ENCODE data around the gene RNF166. TPM values are rescaled to one million over a fixed set of nuclear protein-coding genes. Genes with fewer than 3 reads are reported as not detected.

The RNF166 gene
- polyA plus RNA-seq, 1 experiment, result 6.8 TPM

GRCh38 chr16:88721236-88721635 is 15.0 kb upstream of the RNF166 start:
- no peak overlapping the region for H3K27ac ChIP-seq (ENCODE audit: low read depth, low read length)
- no peak for TF ChIP-seq CTCF (IDR thresholded peaks at IDR 0.05; ENCODE audit: low read depth, low read length)
- no peak for DNase-seq (ENCODE audit: low read depth, low spot score)
- no peaks in the 10 kb centered on the region for H3K27me3 ChIP-seq (ENCODE audit: control insufficient read depth, insufficient read depth, low read length)
- ChIA-PET POLR2A (no interaction called here), CTCF (interaction anchor here (1.2 kb wide), 1 partner anchor 16 kb away, joined by 5 read pairs; no protein-coding TSS in a partner anchor)
- H3K9me3 ChIP-seq (ENCODE audit: control insufficient read depth, insufficient read depth, low read length), result peaks cover 4% of the 10 kb centered on the region; the same call in 1 of the 2 replicates
- no peak overlapping the region for H3K4me3 ChIP-seq (ENCODE audit: low read depth, low read length)

- no peak for TF ChIP-seq CTCF (IDR thresholded peaks at IDR 0.05; ENCODE audit: low read depth, low read length)
- Histone ChIP-seq H3K27me3 (ENCODE audit: control insufficient read depth, insufficient read depth, low read length) (no peaks in the 10 kb centered on the region), H3K27ac (ENCODE audit: low read depth, low read length) (no peak overlapping the region), H3K4me3 (ENCODE audit: low read depth, low read length) (no peak overlapping the region), H3K9me3 (ENCODE audit: control insufficient read depth, insufficient read depth, low read length) (peaks cover 10% of the 10 kb centered on the region; the same call in 1 of the 2 replicates)
- ChIA-PET CTCF (interaction anchor here (1.2 kb wide), 1 partner anchor 17 kb away, joined by 5 read pairs; no protein-coding TSS in a partner anchor), POLR2A (no interaction called here)
- no peak for DNase-seq (ENCODE audit: low read depth, low spot score)
Observed at GRCh38 chr16:88720396-88720970, 14.3 kb upstream of the RNF166 start.

DNA sequence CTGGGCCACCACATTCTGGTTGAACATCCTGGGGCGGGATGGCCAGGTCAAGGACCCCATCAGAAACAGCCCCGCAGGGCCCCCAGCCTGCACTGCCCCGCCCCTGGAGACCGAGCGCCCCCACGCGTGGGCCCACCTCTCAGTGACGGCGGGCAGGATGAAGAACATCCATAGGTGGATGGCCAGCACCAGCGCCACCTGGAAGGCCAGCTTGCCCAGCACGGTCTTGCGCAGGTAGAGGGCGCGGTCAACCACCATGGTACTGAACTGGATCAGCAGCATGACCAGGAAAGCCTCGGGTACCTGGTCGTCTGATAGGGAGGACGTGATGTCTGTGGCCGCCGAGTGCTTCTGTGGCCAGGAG is 13.7 kb upstream of the RNF166 start:
- Histone ChIP-seq H3K27me3 (ENCODE audit: control insufficient read depth, insufficient read depth, low read length) (no peaks in the 10 kb centered on the region), H3K27ac (ENCODE audit: low read depth, low read length) (no peak overlapping the region), H3K9me3 (ENCODE audit: control insufficient read depth, insufficient read depth, low read length) (peaks cover 10% of the 10 kb centered on the region; the same call in 1 of the 2 replicates), H3K4me3 (ENCODE audit: low read depth, low read length) (no peak overlapping the region)
- TF ChIP-seq CTCF (IDR thresholded peaks at IDR 0.05; ENCODE audit: low read depth, low read length), result no peak
- ChIA-PET CTCF (no interaction called here), POLR2A (no interaction called here)
- no peak for DNase-seq (ENCODE audit: low read depth, low spot score)

GRCh38 chr16:88719267-88719932 is 13.2 kb upstream of the RNF166 start:
- no peak overlapping the region for H3K4me3 ChIP-seq (ENCODE audit: low read depth, low read length)
- no peak for DNase-seq (ENCODE audit: low read depth, low spot score)
- peaks cover 10% of the 10 kb centered on the region; the same call in 1 of the 2 replicates for H3K9me3 ChIP-seq (ENCODE audit: control insufficient read depth, insufficient read depth, low read length)
- H3K27me3 ChIP-seq (ENCODE audit: control insufficient read depth, insufficient read depth, low read length), result no peaks in the 10 kb centered on the region
- no peak overlapping the region for H3K27ac ChIP-seq (ENCODE audit: low read depth, low read length)
- no peak for TF ChIP-seq CTCF (IDR thresholded peaks at IDR 0.05; ENCODE audit: low read depth, low read length)
- ChIA-PET POLR2A (no interaction called here), CTCF (no interaction called here)

DNA sequence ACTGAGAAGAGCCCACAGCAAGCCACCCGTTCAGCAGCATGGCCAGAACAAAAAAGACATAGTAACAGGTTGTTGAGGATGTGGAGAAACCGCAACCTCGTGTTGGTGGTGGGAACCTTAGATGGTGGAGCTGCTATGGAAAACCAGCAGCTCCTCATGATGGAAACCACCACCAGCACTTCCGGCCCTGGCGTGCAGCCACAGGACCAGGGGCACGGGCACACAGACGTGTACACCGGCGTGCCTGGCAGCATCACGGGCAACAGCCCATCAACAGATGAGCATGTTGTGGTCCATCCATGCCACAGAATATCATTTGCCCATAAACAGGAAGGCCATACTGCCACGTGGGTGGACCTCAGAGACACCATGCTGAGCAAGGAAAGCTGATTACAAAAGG is 12.0 kb upstream of the RNF166 start:
- no peaks in the 10 kb centered on the region for H3K27me3 ChIP-seq (ENCODE audit: control insufficient read depth, insufficient read depth, low read length)
- H3K27ac ChIP-seq (ENCODE audit: low read depth, low read length), result no peak overlapping the region
- ChIA-PET CTCF (interaction anchor here (2.8 kb wide), 1 partner anchor 19 kb away, joined by 10 read pairs; no protein-coding TSS in a partner anchor), POLR2A (no interaction called here)
- no peak for DNase-seq (ENCODE audit: low read depth, low spot score)
- peaks cover 10% of the 10 kb centered on the region; the same call in 1 of the 2 replicates for H3K9me3 ChIP-seq (ENCODE audit: control insufficient read depth, insufficient read depth, low read length)
- TF ChIP-seq CTCF (IDR thresholded peaks at IDR 0.05; ENCODE audit: low read depth, low read length), result no peak
- no peak overlapping the region for H3K4me3 ChIP-seq (ENCODE audit: low read depth, low read length)
